Urinary bladder (tissue), 4 donors: ENCODE data around the gene HHAT. TPM values are rescaled to one million over a fixed set of nuclear protein-coding genes. Genes with fewer than 3 reads are reported as not detected.

Source experiments
- DNase-seq: peaks from one replicate; pipeline ENCODE4 v3.0.0-alpha.2; 2015; ENCODE audit errors: extremely low spot score
- H3K27ac ChIP-seq: one replicate; pipeline ENCODE4 v1.5.1; 2013; ENCODE audit warnings: low read depth, mild to moderate bottlenecking, moderate library complexity
- H3K36me3 ChIP-seq: one replicate; pipeline ENCODE4 v1.6.1; 2013; ENCODE audit warnings: mild to moderate bottlenecking, moderate library complexity; ENCODE audit not compliant: insufficient read depth
- H3K4me1 ChIP-seq: one replicate; pipeline ENCODE4 v1.6.1; 2013; ENCODE audit warnings: mild to moderate bottlenecking, moderate library complexity; ENCODE audit not compliant: insufficient read depth
- H3K4me3 ChIP-seq: one replicate; pipeline ENCODE4 v1.5.1; 2013; ENCODE audit warnings: low read depth, low read length
- WGBS: extraction: QIAGEN DNeasy Blood & Tissue Kit; methylation state at CpG from one replicate; pipeline ENCODE4 v1.1.7; 2013; 5-methylcytosine and 5-hydroxymethylcytosine counted together
- polyA plus RNA-seq: library from polyadenylated mRNA; stranded (reverse); fragments of 200-250 nt; gene quantifications from one replicate; pipeline ENCODE4 v1.2.3, GENCODE V29; 2013
- total RNA-seq: library from RNA; depleted of rRNA; stranded (reverse); fragments of >200 nt; gene quantifications from one replicate; pipeline ENCODE4 v1.2.3, GENCODE V29; 2014
- donor health status: healthy with polysubstance abuse.
- donor health status: healthy.

HHAT gene
- total and polyA plus RNA-seq, 2 donors: 3.3 to 10.8 TPM

DNA sequence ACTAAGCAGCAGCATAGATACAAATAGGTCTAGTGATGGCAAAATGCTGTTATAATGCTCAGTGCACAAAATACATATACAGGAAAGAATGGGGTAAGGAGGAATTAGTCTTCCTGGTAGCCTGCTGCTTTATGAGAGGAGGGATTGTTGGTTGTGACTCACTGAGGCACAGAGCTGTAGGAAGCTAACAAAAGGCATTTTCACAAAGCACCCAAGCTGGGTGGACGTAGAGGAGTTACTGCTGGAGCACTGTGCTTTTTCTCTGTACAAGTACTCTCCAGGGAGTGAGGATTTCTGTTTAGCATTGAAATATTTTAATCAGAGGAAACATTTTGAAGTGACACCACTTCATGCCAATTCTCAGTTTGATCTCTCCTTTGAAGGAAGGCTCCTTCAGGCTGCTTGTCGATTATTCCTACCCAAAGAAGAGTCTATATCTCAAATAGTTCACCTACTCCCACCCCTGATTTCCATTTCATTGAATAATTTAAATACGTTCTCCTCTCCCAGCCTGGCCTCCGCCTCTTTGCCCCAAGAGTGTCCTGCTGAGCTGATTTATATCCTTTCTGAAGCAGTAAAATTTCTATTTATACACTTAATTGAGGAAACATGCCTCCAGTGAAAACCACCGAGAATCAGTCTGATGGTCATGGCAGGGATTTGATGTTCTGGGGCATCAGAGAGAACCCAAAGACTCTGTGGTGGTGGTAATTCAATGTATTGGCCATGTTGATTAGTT lies 271.9 kb downstream of the HHAT start:
- no peak for DNase-seq
- no peaks in the 10 kb centered on the region for H3K4me1 ChIP-seq
- no peak overlapping the region for H3K27ac ChIP-seq
- 76% methylated on average over 5 of the region's 5 CpGs for WGBS
- H3K36me3 ChIP-seq: no peaks in the 10 kb centered on the region
- no peak overlapping the region for H3K4me3 ChIP-seq

GRCh38 chr1:210603123-210603522 lies 274.4 kb downstream of the HHAT start:
- Histone ChIP-seq H3K27ac (no peak overlapping the region), H3K36me3 (no peaks in the 10 kb centered on the region), H3K4me1 (no peaks in the 10 kb centered on the region), H3K4me3 (no peak overlapping the region)
- WGBS: 85% methylated on average over 4 of the region's 4 CpGs
- DNase-seq: no peak

- no peaks in the 10 kb centered on the region for H3K36me3 ChIP-seq
- H3K4me1 ChIP-seq: no peaks in the 10 kb centered on the region
- no peak overlapping the region for H3K27ac ChIP-seq
- no peak overlapping the region for H3K4me3 ChIP-seq
- no peak for DNase-seq
- WGBS: 43% methylated on average over 2 of the region's 2 CpGs
These were observed 276.4 kb downstream of the HHAT start for GRCh38 chr1:210605099-210605498.

DNA sequence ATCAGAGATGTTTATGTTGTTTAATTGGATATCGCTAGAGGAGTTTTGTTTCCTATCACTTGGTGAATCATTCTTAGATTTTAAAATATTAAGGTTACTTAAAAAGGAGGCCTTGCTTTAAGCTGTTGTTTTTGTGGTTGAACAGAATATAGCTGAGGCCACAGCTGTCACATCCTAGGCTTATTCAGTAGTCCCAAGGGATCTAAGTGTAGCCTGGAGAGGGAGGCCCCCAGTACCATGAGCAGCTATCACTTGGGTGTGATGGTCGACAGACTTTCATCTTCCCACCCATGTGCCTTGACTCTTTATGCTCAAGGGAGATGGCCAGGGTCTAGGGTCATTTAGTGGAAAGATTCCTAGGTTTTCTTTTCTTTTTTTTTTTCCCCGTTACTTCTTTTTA lies 278.7 kb downstream of the HHAT start:
- H3K27ac ChIP-seq: no peak overlapping the region
- no peaks in the 10 kb centered on the region for H3K4me1 ChIP-seq
- DNase-seq: no peak
- WGBS: 84% methylated on average over 3 of the region's 3 CpGs
- H3K4me3 ChIP-seq: no peak overlapping the region
- H3K36me3 ChIP-seq: no peaks in the 10 kb centered on the region

GRCh38 chr1:210608767-210609166 lies 280.1 kb downstream of the HHAT start:
- no peaks in the 10 kb centered on the region for H3K36me3 ChIP-seq
- no peak overlapping the region for H3K27ac ChIP-seq
- no peak for DNase-seq
- H3K4me1 ChIP-seq: no peaks in the 10 kb centered on the region
- H3K4me3 ChIP-seq: no peak overlapping the region
- 75% methylated on average over 5 of the region's 5 CpGs for WGBS

DNA sequence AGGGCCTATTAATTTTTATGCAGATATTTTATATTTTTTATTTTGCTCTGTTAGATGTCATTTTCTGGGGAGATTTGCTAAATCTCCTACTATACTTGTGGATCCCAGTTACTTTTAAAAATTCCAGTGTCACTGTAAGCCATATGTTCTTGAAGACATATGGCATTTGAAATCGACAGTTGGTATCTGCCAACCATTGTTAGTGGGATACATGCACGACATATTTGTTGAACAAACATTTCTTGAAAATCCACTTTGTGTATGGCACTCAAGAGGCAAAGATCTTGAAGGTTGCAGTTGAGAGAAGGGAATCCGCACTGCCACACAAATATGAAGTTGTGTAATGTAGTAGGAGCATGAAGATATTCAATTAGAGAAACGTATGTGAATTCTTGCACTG lies 287.7 kb downstream of the HHAT start:
- Histone ChIP-seq H3K27ac (no peak overlapping the region), H3K4me1 (no peaks in the 10 kb centered on the region), H3K36me3 (no peaks in the 10 kb centered on the region), H3K4me3 (no peak overlapping the region)
- no peak for DNase-seq
- 91% methylated on average over 4 of the region's 4 CpGs for WGBS

DNA sequence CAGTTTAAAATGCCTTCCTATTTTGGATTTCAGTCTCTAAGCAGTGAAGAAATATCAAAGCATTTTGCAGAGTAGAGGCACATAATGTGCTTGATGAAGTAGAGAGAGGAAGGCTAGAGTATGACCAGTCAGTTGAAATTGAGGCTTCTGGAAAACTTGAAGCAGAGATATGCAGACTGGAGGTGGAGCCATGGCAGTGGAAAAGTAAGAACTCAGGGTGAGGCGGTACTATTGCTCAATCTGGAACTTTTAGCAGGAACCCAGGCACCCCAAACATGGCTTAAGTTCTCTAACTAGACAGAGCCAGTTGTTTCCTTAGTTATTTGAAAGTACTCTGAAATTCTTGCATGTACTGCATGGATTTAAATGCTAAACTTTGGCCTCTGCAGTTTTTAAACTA lies 288.6 kb downstream of the HHAT start:
- Histone ChIP-seq H3K36me3 (no peaks in the 10 kb centered on the region), H3K4me1 (no peaks in the 10 kb centered on the region), H3K4me3 (no peak overlapping the region), H3K27ac (no peak overlapping the region)
- WGBS: 79% methylated on average over 1 of the region's 1 CpG
- DNase-seq: no peak

DNA sequence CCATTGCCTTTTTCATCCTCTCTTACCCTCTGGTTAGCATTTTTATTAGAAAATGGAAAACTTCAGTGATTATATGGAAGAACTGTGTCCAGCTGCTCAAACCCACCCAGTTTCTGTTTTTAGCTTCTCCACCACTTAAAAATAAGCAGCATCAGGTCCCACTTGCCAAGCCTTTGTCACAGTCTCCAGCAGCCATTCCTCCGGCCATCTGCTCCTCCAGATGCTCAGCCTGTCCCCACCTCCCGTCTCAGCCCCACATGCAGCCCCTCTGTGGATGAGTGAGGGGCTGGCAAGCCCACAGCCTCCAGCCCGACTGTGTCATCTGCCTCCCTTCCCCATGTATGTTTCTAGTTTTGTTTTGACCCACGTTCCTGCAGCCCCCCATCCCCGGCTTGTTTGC lies 289.7 kb downstream of the HHAT start:
- no peak for DNase-seq
- 76% methylated on average over 5 of the region's 5 CpGs for WGBS
- H3K36me3 ChIP-seq: no peaks in the 10 kb centered on the region
- no peaks in the 10 kb centered on the region for H3K4me1 ChIP-seq
- no peak overlapping the region for H3K27ac ChIP-seq
- H3K4me3 ChIP-seq: no peak overlapping the region

DNA sequence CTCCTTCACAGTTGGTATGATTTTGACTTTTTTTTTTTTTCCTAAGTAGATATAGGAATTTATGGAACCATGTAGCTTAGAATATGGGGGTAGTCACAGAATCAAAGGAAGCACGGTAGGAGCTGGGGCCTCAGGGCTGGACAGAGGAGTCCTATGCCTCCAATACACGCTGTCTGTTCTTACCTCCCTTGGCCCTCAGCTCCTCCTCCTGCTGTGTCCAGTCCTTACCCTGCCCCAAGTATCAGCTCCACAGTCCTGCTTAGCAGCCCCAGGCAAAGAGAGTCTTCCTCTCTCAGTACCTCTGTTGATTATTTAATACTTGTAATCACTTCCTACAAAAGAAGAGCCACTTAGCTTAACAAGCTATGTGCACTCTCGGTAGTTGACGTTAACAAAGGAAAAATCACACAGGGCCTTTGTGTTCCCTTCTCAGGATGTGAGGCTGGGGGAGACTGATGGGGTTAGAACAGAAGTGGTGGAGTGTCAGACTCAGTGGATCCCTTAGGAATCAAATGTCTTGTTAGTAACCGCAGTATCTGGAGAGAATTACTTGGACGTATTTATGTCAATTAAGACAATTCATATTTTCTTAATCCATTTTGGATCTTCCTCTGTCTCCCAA lies 292.3 kb downstream of the HHAT start:
- Histone ChIP-seq H3K36me3 (no peaks in the 10 kb centered on the region), H3K4me1 (no peaks in the 10 kb centered on the region), H3K27ac (no peak overlapping the region), H3K4me3 (no peak overlapping the region)
- DNase-seq: no peak
- 87% methylated on average over 6 of the region's 6 CpGs for whole genome bisulfite sequencing

GRCh38 chr1:210621712-210622111 lies 293.0 kb downstream of the HHAT start:
- no peaks in the 10 kb centered on the region for H3K36me3 ChIP-seq
- H3K27ac ChIP-seq: no peak overlapping the region
- no peak overlapping the region for H3K4me3 ChIP-seq
- H3K4me1 ChIP-seq: no peaks in the 10 kb centered on the region
- WGBS: 85% methylated on average over 6 of the region's 6 CpGs
- DNase-seq: no peak

GRCh38 chr1:210624722-210625121 lies 296.0 kb downstream of the HHAT start:
- H3K4me1 ChIP-seq: no peaks in the 10 kb centered on the region
- H3K4me3 ChIP-seq: no peak overlapping the region
- WGBS: 61% methylated on average over 1 of the region's 1 CpG
- no peak for DNase-seq
- H3K27ac ChIP-seq: no peak overlapping the region
- H3K36me3 ChIP-seq: no peaks in the 10 kb centered on the region

- no peak for DNase-seq
- Histone ChIP-seq H3K27ac (no peak overlapping the region), H3K4me3 (no peak overlapping the region), H3K4me1 (no peaks in the 10 kb centered on the region), H3K36me3 (no peaks in the 10 kb centered on the region)
- whole genome bisulfite sequencing: 94% methylated on average over 1 of the region's 1 CpG
These were observed 297.0 kb downstream of the HHAT start for GRCh38 chr1:210625715-210626114.

GRCh38 chr1:210626341-210626740 lies 297.6 kb downstream of the HHAT start:
- Histone ChIP-seq H3K4me3 (no peak overlapping the region), H3K4me1 (no peaks in the 10 kb centered on the region), H3K36me3 (no peaks in the 10 kb centered on the region), H3K27ac (no peak overlapping the region)
- WGBS: 87% methylated on average over 2 of the region's 2 CpGs
- no peak for DNase-seq

- Histone ChIP-seq H3K4me3 (no peak overlapping the region), H3K4me1 (no peaks in the 10 kb centered on the region), H3K27ac (no peak overlapping the region), H3K36me3 (no peaks in the 10 kb centered on the region)
- DNase-seq: no peak
These were observed 299.1 kb downstream of the HHAT start for GRCh38 chr1:210627755-210628154.
